Naive B cell (primary cell): Measurements from ENCODE around the gene MTRF1L. TPM values are rescaled to one million over a fixed set of nuclear protein-coding genes. Genes with fewer than 3 reads are reported as not detected.

Experiments
- ATAC-seq, 2 donors: fragments of 150-1000 bp; cut with Tn5 transposase; 2 replicates each; pipeline ENCODE4 v1.10.0; 2021; ENCODE audit warnings: low read depth in 2 of 2, mild to moderate bottlenecking in 2 of 2, moderate library complexity in 2 of 2
- DNase-seq: peaks from one replicate; pipeline ENCODE4 v3.0.0; 2022
- H3K27ac Mint-ChIP-seq, 6 donors: one replicate each; pipeline ENCODE4 v1.8.0; 2020 to 2022; ENCODE audit warnings: mild to moderate bottlenecking in 6 of 6, mixed read lengths in 6 of 6, moderate library complexity in 5 of 6, inconsistent platforms in 2 of 6
- H3K27me3 Mint-ChIP-seq, 3 donors: one replicate each; pipeline ENCODE4 v1.8.0; 2021 to 2022; ENCODE audit warnings: mixed read lengths in 3 of 3, mild to moderate bottlenecking in 1 of 3
- H3K36me3 Mint-ChIP-seq, 2 donors: one replicate each; pipeline ENCODE4 v1.8.0; 2020 to 2022; ENCODE audit warnings: mixed read lengths in 2 of 2, inconsistent platforms in 1 of 2, mild to moderate bottlenecking in 1 of 2
- H3K4me1 Mint-ChIP-seq, 3 donors: one replicate each; pipeline ENCODE4 v1.8.0; 2020 to 2022; ENCODE audit warnings: mixed read lengths in 3 of 3, inconsistent platforms in 1 of 3, mild to moderate bottlenecking in 1 of 3, moderate library complexity in 1 of 3
- H3K4me3 Mint-ChIP-seq, 8 donors: one replicate each; pipeline ENCODE4 v1.8.0; 2020 to 2022; ENCODE audit warnings: mild to moderate bottlenecking in 8 of 8, mixed read lengths in 8 of 8, moderate library complexity in 8 of 8, inconsistent platforms in 2 of 8
- H3K9me3 Mint-ChIP-seq, 7 donors: one replicate each; pipeline ENCODE4 v1.8.0; 2020 to 2022; ENCODE audit warnings: mixed read lengths in 7 of 7, mild to moderate bottlenecking in 5 of 7, inconsistent platforms in 2 of 7, moderate library complexity in 1 of 7
- polyA plus RNA-seq, 6 donors: library from polyadenylated mRNA; unstranded; fragments of 300-500 nt; fragmentation: Illumina TruSeq; gene quantifications; one replicate each; pipeline ENCODE4 v1.2.3, GENCODE V29; 2021; ENCODE audit warnings: low read depth in 6 of 6

The MTRF1L gene
- polyA plus RNA-seq, 6 donors from 2014 or later: 11.1 to 15.6 (median 13.9) TPM

DNA sequence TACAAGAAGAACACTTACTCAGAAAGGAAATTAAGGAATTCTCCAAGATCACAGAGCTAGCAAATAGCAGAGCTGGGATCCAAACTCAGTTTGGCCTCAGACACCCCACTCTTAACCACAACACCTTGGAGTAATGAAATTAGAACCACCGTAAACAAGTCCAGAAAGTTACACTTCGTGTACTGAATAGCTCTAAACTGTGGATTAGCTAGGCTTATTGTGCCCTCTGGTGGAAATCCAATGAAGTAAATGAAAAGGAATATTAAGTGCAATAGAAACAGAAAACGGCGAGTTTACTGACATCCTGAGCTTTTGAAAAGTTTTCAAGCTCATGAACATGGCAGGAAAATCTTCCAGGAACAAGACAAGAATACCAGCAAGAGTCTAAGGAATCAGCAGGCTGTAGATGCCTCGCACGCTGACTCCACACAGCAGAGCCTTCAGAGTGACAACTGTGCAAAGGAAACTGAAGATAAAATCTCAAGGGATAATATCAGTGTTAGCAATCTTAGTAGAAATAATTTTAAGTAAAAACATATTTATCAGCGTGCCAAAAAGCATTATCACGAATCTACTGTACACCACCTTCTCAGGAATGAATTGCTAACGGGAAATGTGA is 54.2 kb downstream of the MTRF1L start:
- H3K27ac Mint-ChIP-seq: no peak overlapping the region
- peak; percentile 35 to 50 for ATAC-seq
- no peaks in the 10 kb centered on the region for H3K36me3 Mint-ChIP-seq
- peak overlapping the region in 1 of 8 donors; percentile 6 for H3K4me3 Mint-ChIP-seq
- H3K27me3 Mint-ChIP-seq: peaks cover 16 to 38% (median 23%) of the 10 kb centered on the region in 3 donors
- peaks cover 4 to 6% (median 6%) of the 10 kb centered on the region in 3 donors for H3K4me1 Mint-ChIP-seq
- no peaks in the 10 kb centered on the region for H3K9me3 Mint-ChIP-seq
- DNase-seq: peak; percentile 9

DNA sequence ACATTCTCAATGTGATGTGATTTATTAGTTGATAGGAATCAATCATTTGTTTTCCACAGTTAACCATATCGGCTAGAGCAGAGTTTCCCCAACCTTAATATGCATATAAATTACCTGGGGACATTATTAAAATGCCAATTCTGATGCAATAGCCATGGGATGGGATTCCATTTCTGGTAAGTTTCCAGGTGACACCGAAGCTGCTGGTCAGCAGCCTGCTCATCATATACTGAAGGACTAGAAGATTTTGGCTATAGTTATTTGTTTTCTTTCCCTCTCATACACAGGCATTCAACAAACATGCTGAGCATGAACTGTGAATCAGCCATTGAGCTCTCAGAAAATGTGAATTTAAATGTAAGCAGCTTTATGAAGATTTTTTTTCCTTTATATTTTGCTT is 55.5 kb downstream of the MTRF1L start:
- Mint-ChIP-seq H3K4me1 (peaks cover 4 to 6% (median 6%) of the 10 kb centered on the region in 3 donors), H3K9me3 (no peaks in the 10 kb centered on the region), H3K36me3 (no peaks in the 10 kb centered on the region), H3K4me3 (no peak overlapping the region), H3K27ac (no peak overlapping the region), H3K27me3 (peaks cover 16 to 39% (median 22%) of the 10 kb centered on the region in 3 donors)
- DNase-seq (no peak), ATAC-seq (no peak)

DNA sequence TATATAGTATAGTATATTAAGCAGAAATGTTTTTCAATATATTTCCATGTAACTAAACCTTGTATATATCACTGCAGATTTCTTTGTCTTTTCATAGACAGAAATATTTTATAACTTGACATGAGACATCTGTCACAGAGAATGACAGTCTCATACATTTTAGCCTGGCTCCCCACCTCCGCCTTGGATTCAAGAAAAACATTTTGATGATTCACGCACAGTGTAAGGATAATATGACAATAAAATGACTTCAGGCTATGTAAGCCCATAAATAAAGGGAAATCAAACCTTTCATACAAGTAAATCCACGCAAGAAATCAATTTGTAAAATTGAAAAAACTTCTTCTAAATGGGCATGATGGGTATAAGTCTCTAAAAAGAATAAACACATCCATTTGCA is 56.0 kb downstream of the MTRF1L start:
- Mint-ChIP-seq H3K36me3 (no peaks in the 10 kb centered on the region), H3K4me3 (no peak overlapping the region), H3K27me3 (peaks cover 16 to 37% (median 25%) of the 10 kb centered on the region in 3 donors), H3K9me3 (no peaks in the 10 kb centered on the region), H3K4me1 (peaks cover 4 to 6% (median 6%) of the 10 kb centered on the region in 3 donors), H3K27ac (no peak overlapping the region)
- DNase-seq (no peak), ATAC-seq (no peak)

DNA sequence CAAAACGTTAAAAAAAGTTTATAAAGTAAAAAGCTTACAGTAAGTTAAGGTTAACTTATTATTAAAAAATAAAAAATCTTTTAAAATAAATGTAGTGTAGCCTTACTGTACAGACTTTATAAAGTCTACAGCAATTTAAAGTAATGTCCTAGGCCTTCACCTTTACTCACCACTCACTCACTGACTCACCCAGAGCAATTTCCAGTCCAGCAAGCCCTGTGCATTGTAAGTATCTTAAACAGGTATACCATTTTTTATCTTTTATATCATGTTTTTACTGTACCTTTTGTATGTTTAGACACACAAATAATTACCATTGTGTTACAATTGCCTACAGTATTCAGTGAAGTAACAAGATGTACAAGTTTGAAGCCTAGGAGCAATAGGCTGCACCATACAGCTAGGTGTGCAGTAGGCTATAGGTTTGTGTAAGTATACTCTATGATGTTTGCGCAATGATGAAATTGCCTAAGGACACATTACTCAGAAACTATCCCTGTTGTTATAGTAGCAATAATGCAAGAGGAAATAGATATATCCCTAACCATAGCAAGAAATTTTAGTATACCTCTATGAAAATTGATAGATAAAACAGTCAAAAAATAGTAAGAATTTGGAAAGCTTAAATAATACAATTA is 59.1 kb downstream of the MTRF1L start:
- Mint-ChIP-seq H3K27me3 (peaks cover 27 to 39% (median 29%) of the 10 kb centered on the region in 3 donors), H3K27ac (no peak overlapping the region), H3K4me1 (peaks cover 3 to 6% (median 5%) of the 10 kb centered on the region in 3 donors), H3K4me3 (no peak overlapping the region), H3K36me3 (no peaks in the 10 kb centered on the region), H3K9me3 (no peaks in the 10 kb centered on the region)
- ATAC-seq: no peak
- no peak for DNase-seq

DNA sequence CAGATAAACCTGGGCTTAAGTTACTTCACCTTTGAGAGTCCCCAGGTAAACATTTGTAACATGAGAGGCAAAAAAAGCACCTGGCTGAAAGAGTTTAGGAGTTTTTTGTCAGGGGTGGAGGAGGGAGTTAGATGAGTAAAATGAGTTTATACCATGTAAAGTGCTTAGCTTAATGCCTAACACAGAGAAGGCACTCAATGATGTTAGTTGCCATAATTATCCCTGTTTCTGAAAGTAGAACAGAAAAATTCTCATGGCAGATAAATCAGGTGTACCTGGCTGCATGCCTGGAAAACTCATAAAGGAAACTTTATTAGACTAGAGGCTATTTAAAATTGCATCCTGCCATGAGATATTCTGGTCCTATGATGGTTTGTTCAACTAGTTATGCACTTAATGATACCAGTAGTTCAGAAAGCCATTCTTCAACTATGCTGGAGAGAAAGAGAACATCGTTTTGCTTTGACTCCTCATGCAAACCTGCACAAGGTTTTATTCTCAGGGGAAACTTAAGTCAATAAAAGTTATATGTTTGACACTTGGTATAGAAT is 60.1 kb downstream of the MTRF1L start:
- Mint-ChIP-seq H3K4me1 (no peaks in the 10 kb centered on the region), H3K36me3 (no peaks in the 10 kb centered on the region), H3K9me3 (no peaks in the 10 kb centered on the region), H3K4me3 (no peak overlapping the region), H3K27me3 (peaks cover 28 to 40% (median 28%) of the 10 kb centered on the region in 3 donors), H3K27ac (no peak overlapping the region)
- ATAC-seq (no peak), DNase-seq (no peak)

DNA sequence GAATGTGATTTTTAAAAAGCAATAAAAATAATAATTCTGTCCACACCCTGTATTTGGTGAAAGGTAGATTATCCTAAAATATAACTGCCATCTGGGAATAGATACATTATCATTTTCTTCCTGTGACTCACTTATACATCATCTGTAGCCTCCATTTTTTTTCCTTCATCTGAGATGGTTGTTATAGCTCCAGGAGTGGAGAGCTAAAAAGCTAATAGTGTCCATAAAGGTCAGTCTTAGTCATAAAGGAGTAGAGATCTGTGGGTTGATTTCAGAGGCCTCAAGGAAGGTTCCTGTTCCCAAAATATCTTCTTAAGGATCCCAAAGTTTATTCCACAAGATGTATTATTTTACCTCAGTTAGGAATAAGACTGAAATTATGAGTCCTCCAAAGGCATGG is 60.8 kb downstream of the MTRF1L start:
- H3K4me1 Mint-ChIP-seq: no peaks in the 10 kb centered on the region
- no peaks in the 10 kb centered on the region for H3K36me3 Mint-ChIP-seq
- H3K27me3 Mint-ChIP-seq: peaks cover 30 to 44% (median 30%) of the 10 kb centered on the region in 3 donors
- no peaks in the 10 kb centered on the region for H3K9me3 Mint-ChIP-seq
- DNase-seq: no peak
- no peak overlapping the region for H3K27ac Mint-ChIP-seq
- no peak for ATAC-seq
- H3K4me3 Mint-ChIP-seq: no peak overlapping the region

Other genes with a start within 250 kb of the MTRF1L start
- 10 to 100 TPM in 2 of 6 donors, 1 to 10 TPM in 4; 6.9 to 12.6 (median 8.1) TPM for gene FBXO5, start 19.7 kb downstream of the MTRF1L start, polyA plus RNA-seq
- gene RGS17, start 128.6 kb upstream of the MTRF1L start, polyA plus RNA-seq: not detected